NCI-H2029 (cell line): ENCODE measurements around the gene CHD5.

Experiments
- DNase-seq: peaks from one replicate; lab custom pipeline; 2025; lab: John Stamatoyannopoulos, UW

Gene CHD5

DNA sequence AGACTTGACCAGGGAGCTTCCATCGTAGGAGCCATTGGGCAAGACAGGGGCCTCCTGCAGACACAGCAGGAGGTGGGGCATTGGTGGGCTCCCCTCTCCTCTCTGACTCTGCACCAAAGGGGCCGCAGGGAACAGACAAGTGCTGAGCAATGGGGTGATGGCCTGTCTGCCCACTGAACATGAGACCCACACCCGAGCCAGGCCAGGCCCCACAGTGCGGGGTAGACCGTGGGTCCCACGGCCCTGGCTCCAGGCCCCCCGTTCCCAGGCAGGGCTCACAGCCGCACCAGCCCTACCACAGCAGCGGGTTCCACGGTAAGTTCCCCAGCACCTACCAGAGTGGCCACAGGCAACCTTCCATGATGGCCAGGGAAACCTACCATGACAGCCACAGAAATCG, 45.9 kb downstream of the CHD5 start:
- DNase-seq, result no peak

DNA sequence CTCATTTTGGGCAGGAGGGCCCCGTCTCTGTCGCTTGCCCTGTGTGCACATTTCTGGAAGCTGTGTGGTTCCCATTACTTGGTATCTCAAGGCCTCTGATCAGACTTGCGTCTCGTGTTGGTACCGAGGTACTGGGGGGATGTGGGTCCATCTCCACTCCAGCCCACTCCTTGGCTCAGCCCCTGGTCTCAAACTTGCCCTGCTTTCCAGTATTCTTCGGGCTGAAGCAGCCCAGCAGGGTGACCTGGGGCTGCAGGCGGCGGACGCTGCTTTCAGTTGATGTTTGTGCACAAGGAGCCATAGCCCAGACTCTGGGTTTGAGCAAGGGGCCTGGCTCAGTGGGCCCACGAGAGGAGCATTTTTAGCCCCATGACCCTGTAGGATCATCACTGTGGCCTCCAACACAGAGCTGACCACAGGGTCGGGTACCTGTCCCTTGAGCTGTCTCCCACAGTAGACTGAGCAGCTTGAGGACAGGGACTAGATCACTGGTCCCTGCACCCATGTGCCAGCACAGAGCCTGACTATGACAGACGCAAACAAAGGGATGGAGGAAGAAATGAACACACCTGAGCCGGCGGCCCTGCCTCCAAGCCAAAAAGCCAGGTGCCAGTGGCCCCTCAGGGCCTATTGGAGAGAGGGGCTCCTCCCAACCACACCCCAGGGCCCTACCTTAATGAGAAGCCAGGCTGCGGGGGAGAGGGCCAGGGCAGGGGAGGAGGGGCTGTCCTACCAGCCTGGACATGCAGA, 46.8 kb downstream of the CHD5 start:
- DNase-seq, result no peak

DNA sequence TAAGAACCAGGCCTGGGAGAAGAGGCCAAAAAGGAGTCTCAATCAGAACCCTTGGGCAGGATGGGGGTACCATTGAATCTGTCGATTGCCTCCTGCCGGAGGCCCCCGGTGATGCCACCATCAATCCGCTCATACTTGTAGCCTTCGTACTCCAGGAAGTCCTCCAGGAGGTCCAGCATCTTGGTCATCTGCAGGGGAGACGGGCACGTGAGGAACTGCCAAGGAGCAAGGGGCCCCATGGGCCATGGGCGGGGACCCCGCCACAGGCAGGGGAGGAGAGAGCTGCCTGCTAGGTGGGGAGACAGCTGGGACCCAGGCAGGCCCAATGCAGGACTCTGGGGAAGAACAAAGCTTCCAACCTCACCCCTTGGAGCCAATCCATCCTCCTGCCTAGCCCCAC, 48.6 kb downstream of the CHD5 start:
- DNase-seq, result no peak

DNA sequence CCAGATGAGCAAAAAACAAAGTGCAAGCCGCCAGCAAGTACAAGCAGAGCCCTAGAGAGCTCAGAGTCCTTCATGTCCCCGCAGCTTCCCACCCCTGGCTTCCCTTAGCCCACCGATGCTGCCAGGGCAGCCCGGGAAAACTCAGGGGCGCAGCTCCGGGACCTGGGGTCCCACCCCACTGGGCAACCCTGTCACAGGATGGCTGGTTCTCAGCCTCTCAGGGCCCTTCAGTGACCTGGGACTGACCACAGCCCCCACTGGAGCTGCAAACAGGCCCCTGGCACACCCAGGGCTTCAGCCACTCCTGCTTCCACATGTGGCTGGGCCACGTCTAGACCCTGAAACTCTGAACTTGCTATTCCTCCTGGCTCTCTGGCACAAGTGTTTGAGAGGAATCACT, 49.5 kb downstream of the CHD5 start:
- DNase-seq, result no peak

DNA sequence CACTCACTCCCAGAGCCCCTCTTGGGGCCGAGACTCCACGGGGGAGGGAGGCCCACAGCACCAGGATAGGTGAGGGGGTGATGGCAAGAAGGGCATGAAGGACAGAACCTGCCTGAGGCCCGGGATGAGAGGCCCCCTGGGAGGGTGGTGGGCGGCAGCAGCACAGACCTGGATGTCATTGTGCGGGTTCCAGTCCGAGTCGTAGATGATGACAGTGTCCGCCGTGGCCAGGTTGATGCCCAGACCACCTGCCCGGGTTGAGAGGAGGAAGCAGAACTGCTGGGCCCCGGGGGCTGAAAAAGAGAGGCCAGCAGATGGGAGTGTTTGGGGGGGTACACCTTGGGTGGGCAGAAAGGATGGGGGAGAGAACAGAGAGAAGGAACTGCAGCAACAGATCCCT, 50.1 kb downstream of the CHD5 start:
- no peak for DNase-seq

DNA sequence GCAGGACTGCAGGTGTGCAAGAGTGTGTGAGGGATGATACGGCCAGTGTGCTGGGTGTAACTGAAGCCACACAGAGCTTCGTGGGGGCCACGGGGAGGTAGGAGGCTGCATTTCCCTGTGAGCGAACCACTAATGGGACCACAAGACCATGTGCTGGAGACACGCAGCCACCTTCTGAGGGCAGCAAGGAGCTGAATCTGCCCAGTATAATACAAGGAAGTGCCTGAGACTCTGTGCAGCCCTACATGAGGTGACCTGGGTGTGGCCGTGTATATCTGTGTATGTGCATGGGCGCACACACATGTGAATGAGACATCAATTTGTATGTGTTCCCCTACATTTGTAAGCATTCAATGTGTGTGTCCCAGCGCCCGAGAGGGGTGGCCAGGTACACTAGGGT, 50.8 kb downstream of the CHD5 start:
- DNase-seq, result no peak

DNA sequence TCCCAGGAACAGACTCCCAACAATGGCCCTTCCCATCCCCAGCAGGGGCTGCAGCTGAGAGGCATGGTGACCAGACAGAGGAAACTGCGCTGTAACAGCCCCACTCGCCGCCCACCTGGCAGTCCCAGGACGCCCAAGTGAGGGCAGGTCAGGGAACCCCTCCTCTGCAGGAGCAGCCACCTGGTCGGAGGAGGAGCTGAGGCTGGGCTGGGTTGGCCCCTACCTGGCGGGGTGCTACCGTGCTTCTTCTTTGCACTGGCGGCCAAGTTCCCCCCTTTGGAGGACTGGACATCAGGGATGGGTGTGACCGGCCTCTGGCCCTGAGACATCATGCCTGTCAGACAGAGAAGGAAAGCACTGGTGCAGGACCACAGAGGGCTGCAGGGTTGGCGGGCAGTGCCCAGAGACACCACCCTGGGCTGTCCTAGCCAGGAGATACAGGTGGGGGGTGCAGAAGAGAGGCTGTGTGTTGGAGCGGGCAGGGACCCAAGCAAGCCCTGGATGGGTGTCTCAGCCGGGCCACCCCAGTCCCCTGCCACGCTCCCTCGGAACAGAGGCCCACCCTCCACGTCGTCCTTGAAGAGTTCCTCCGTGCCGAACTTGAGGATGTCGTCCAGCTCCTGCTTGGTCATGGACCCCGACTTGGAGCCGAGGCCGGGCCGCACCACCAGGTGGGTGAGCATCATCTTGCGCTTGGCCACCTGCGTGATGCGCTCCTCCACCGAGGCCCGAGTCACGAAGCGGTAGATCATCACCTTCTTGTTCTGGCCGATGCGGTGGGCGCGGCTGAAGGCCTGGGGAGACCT, 51.6 kb downstream of the CHD5 start:
- no peak for DNase-seq

DNA sequence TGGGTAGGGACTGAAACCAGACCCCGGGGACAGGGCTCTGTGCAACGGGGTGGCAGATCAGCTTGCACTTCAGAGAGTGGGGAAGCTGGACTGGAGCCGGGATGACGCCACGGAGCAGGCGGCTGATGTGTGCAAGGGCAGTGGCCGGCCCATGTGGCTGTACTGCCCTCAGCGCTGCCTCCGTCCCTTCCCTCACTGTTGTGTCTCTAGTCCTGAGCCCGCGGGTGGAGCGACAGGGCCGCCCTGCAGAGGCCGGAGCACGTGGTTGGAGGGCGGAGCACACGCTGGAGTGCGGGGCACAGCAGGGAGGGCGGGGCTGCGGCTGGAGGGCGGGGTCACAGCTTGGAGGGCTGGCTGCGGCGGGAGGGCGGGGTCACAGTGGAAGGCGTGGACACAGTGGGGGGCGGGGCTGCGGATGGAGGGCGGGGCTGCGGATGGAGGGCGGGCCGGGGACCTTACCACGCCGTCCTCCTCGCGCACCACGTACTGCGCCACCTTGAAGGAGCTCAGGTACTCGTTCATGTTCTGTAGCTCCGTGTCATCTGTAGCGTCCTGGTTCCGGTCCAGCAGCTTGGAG, 52.4 kb downstream of the CHD5 start:
- DNase-seq, result peak; percentile 80

DNA sequence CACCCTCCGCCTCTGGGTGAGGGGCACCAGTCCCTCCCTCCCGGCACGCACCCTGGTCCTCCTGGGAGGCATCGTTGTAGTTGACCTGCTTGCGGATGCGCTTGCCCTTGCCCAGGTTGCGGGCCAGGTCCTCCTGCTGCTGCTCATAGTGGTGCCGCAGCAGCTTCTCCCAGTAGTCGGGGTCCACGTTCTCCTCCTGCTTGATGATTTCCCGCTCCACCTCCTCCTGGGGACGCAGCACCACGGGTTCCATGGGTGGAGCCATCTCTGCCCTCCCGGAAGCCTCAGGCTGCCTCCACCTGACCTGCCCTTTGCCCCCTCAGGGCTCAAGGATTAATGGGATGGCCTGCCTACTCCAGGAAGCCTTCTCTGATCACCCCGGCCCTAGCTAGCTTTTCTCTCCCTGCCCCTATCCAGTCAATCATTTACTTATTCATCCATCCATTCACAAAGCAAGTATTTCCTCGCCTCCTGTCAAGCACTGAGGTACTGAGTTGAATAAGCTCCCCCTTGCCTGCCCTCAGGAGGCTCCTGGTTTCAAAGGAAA, 53.5 kb downstream of the CHD5 start:
- no peak for DNase-seq

DNA sequence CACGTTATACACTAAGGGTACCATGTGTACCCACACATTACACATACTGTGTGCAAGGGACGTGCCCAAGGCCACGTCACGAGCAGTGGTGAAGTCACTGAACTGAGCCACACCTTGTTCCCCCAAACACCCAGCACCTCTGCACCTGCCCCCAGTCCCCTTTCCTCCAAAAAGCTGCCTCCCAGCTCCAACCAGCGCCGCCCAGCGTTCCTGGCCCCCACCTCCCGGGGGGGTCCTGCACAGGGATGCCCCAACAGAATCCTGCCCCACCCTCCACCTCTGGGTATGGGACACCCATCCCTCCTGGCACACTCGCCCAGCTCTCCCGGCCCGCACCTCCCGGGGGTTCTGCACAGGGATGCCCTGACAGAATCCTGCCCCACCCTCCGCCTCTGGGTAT, 54.1 kb downstream of the CHD5 start:
- no peak for DNase-seq

DNA sequence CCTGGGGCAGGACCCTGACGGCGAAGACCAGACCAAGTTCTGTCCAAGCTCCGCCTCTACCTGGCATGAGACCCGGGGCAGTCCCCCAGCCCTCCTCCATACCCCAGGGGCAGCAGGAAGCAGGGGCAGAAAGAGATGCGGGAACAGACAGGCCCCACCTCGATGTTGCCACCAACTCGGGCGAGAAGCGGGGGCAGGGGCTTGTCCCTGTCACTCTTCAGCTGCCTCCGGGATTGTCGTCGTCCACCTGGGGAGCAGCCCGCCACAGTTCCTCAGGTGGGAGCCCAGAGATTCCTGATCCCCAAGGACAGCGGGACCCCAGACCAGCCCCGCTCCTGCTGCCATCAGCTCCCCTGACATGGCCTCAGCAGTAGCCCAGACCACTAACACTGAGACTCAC, 54.8 kb downstream of the CHD5 start:
- no peak for DNase-seq

DNA sequence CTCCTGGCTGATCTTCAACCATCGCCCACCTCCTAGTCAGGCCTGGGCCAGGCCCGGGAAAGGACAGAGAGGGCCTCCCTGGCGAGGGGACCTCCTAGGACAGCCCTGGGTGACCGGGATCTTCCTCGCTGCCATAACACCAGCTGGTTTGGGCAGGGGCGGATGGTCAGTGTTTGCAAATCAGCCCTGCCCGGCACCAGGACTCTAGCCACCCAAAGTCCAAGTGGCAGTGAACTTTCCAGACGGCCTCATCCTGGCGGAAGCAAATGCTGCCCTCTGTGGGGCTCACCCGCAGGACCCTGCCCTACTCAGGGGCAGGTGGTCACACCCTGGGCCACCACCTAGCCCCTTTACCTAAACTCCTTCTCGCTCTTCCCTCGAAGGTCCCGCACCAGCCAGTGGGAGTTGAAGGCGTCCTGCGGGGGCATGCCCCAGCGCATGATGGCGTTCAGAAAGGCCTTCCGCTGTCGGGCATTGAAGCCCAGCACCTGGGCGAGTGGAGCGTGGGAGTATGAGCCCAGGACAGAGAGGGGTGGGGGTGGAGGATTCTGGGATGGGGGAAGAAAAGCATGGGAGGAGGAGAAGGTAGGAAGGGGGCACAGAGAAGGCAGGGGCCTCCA, 55.3 kb downstream of the CHD5 start:
- no peak for DNase-seq

DNA sequence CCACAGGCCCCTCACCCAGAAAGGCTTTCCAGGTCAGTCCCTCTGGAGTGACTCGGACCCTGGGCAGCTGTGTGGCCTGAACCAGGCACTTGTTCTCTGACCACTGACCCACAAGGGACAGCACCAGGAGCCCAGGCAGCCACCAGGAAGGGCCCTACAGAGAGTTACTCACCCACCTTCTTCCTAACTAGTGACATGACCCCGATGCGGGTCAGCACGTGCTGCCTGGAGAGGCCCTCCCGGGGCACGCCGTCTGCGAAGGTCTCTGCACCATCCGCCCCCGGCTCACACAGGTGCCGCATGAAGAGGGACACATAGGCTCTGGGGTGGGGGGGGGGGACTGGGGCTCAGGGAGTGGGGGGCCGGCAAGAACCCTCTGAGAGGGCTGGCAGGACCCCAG, 55.8 kb downstream of the CHD5 start:
- DNase-seq, result no peak

DNA sequence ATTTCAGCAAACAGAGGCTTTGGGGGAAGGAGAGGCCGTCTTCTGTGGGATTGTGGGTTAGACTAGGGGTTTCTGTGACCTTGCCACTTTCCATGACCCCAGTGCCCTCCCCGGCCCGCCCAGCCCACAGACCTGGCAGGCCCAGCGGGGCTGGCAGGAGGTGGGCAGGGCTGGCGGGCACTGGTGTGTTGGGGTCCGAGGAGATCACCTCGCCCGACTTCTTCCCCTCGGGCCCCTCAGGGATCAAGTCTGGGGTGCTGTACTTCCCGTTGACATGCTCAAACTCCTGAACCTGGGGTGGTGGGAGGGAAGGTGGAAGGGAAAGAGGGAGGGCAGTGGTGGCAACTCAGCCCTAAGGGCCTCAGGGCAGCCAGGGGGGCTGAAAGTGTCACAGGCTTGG, 56.3 kb downstream of the CHD5 start:
- DNase-seq, result no peak

DNA sequence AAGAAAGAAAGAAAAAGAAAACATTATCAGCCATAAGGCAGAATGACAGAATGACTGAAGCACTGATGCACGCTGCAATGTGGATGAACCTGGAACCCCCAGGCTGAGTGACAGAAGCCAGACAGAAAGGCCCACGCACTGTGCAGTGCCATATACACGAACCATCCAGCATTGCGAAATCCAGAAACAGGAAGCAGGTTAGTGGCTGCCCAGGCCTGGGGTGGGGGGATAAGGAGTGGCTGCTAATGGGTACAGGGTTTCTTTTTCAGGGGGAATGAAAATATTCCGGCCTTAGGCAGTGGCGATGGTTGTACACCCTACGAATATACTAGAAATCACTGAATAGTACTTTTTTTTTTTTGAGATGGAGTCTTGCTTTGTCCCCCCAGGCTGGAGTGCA, 57.0 kb downstream of the CHD5 start:
- DNase-seq, result no peak

DNA sequence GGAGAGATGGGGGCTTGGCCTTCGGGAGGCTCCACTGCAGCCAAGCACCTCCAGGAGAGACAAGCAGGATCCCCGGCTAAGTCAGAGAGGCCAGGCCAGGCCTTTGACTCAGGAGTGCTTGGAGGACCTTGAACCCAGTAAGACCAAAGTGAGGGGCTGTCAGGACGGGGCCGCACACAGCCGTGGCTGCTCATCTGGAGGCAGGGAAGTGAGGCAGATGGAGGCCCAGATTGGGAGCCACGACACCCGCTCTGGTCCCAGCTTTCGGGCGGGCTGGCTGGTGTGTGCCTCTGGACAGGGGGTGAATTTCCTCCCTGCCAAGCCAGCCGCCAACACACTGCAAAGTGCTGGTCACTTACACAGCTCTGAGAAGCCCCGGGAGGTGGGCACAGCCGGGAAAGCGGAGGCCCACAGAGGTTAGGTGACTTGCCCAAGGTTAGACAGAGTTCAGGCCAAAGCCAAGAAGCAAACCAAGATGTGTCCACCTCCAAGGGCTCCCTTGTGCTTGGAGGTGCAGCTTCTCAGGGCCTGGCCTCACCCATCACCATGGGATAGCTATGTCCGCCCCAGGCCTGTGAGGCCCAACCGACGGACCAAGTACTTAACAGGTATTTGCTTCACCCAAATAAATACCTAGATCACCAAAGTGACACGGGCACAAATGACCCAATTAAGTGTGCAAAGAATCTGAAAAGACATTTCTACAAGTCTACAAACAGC, 58.3 kb downstream of the CHD5 start:
- no peak for DNase-seq

DNA sequence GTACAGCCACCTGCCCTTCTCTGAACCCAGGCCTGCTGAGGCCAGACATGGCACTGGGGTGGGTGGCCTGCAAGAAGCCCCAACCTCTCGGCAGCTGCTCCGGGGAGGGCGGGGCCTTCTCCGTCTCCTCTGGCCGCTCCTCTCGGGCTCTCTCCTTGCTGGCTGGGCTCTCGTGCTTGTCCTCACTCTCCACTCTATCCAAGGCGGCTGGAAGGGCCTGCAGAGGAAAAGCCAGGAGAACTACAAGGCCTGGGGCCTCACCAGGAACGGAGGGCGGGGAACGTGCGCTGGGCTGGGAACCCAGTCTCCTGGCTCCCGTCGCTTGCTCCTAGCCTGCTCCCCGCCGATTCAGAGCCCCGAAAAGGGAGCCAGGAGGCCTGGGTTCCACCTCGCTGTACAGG, 59.1 kb downstream of the CHD5 start:
- DNase-seq, result no peak

DNA sequence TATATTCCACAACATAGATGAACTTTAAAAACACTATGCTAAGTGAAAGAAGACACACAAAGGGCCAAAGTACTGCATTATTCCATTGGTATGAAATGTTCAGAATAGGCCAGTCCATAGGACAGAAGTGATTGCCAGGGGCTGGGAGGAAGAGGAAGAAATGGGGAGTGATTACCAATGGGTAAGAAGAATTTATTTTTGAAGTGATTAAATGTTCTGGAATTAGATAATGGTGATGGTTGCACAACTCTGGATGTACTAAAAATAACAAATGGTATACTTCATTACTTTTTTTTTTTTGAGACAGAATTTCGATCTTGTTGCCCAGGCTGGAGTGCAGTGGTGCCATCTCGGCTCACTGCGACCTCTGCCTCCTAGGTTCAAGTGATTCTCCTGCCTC, 61.7 kb downstream of the CHD5 start:
- DNase-seq, result no peak

DNA sequence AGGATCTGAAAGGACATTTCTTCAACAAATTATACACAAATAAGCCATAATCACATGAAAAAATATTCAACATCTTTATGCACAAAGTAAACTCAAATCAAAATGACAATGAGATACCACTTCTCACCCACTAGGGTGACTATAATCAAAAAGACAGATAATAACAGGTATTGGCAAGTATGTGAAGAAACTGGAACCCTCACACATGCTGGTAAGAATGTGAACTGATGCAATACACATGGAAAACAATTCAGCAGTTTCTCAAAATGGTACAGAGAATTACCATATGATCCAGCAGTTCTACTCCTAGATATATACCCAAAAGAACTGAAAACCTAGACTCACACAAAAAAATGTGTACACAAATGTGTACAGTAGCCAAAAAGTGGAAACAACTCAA, 62.5 kb downstream of the CHD5 start:
- no peak for DNase-seq

DNA sequence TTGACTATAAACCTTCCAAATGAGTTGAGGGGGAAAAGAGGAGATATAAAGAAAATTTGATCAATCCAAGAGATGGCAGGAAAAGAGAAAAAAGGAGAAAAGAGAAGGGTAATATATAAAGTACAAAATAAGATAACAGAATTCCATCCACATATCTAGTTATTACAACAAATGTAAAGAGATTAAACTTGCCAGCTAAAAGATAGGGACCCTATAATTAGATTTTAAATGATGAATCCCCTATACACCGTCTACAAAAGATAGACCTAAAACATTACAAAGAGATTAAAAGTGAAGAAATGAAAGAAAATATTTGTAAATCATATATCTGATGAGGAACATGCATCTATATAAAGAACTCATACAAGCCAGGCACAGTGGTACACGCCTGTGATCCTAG, 63.1 kb downstream of the CHD5 start:
- no peak for DNase-seq

DNA sequence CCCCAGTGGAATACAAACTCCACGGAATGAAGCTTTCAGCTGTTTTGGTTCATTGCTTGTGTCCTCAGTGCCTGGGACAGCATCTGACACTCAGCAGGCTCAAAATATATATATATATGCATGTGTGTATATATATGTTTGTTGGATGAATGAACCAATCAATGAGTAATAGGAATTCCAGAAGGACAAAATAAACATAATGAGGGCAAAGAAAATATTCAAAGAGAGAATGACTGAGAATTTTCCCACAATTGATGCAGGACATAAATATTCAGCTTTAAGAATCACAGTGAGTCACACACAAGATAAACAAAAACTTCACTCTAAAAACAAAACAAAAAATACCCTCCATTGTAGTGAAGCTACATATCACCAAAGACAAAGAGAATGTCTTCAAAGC, 64.0 kb downstream of the CHD5 start:
- DNase-seq, result no peak

DNA sequence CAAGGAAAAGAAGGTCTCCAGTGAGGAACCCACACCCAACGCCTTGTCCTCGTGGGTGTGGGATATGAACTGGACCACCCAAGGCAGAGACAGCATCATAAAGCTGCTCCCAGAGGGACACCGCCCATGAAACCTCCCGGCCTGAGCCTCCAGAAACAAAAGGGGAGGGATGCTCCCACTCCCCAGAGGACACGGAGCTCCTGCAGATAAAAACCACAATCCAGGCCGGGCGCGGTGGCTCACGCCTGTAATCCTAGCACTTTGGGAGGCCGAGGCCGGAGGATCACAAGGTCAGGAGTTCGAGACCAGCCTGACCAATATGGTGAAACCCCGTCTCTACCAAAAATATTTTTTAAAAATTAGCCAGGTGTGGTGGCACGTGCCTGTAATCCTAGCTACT, 66.4 kb downstream of the CHD5 start:
- no peak for DNase-seq
